ENCODE results near the gene PDCD2L.

Gene PDCD2L

DNA sequence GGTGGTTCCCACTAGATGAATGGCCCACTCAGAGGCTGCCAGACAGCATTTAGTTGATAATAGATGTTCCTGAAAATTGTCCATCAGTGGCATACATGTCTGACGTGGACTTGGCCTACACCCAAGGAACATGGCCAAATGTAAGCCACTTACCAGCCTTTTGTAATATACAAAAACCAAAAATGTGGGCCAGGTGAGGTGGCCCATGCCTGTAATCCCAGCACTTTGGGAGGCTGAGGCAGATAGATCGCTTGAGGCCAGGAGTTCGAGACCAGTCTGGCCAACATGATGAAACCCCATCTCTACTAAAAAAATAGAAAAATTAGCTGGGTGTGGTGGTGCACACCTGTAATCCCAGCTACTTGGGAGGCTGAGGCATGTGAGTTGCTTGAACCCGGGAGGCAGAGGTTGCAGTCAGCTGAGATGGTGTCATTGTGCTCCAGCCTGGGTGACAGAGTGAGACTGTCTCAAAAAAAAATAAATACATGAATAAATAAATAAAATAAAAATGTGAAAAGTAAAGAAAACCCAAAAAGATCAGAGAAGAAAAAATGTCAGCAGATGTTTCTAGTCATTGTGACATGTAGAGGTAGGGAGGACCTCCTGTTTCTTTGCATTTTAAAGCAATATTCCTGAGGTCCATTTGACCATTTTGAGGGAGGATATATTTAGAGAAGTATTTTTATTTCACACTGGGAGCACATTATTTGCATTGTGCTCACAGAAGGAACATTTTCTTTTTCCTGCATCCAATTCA is 70.2 kb downstream of the PDCD2L start:
- DNase-seq, result no peak

DNA sequence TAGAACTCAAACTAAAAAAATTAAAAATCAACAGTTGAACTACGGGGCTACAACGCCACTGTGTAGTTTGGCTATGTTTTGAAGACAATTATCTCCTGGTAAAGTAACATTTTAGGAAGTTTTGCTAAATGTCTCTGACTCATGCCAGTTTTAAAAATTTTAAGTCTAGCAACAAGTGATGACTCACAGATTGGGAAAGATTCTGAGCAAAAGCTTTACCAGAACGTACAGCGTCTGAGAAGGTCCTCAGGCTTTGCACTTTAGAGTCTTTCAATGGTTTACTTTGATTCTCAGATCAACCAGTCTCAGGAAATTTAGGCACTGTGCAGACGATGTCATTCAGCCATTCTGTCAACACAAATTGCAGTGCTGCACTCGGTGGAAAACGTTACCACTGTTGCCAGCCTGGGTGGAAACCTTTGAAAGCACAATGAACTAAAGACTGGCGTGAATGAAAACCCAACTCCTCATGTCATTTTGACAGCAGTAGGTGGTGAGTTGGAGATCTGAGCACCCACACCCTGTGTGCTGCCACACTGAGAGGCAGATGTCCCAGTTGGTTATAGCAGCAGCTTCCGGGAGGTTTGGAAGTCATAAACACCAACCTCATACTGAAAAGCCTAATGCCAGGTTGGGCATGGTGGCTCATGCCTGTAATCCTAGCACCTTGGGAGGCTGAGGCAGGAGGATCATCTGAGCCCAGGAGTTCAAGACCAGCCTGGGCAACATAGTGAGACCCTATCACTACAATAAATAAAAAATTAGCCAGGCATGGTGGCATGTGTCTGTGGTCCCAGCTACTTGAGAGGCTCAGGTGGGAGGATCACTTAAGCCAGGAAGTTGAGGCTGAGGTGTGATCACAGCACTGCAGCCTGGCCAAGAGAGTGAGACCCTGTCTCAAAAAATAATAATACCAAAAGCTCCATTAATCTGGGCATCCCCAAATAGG is 71.1 kb downstream of the PDCD2L start:
- no peak for DNase-seq

All from NCI-H524 treated with DMSO at 0.1 percent for 48 hours (cell line).